GM23248 (cell line): ENCODE data around the gene GLS.

Source experiments
- EZH2 ChIP-seq: fragments of 200-600 bp; sonication (generic); IDR thresholded peaks from 2 replicates; pipeline ENCODE4 v1.6.1; 2018; ENCODE audit warnings: antibody characterized with exemption, mild to moderate bottlenecking; ENCODE audit not compliant: insufficient read depth, poor library complexity, severe bottlenecking
- EZH2phosphoT487 ChIP-seq: fragments of 200-600 bp; sonication (generic); IDR thresholded peaks from 2 replicates; pipeline ENCODE4 v1.6.1; 2018; ENCODE audit warnings: antibody characterized with exemption, moderate library complexity, mild to moderate bottlenecking, low read depth; ENCODE audit not compliant: insufficient read depth

DNA sequence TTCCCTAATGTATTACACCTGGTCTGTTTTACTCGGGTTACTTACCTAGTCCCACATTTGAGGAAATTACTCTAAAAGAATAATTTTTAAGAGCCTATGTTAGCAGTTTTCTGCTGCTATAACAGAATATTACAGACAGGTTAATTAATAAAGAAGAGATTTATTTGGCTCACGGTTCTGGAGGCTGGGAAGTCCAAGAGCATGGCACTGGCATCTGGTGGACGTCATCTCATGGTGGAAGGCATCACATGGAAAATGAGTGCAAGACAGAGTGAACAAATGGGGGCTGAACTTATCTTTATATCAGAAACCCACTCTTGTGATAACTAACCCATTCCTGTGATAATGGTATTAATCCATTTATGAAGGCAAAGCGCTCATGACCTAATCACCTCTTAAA lies 12.8 kb upstream of the GLS start:
- TF ChIP-seq EZH2 (no peak), EZH2phosphoT487 (no peak)
